Measurements from ENCODE around the gene SEC23A.
"Not testable (repeated sequence)": the region's sequence is repeated elsewhere in the genome, so short reads cannot be mapped to it uniquely, and the experiment has no call there.

Gene SEC23A

GRCh38 chr14:39029789-39030188 is 73.2 kb downstream of the SEC23A start:
- DNase-seq (ENCODE audit: low spot score): no peak

GRCh38 chr14:39028620-39029019 is 74.4 kb downstream of the SEC23A start:
- no peak for DNase-seq (ENCODE audit: low spot score)

GRCh38 chr14:39025810-39026627 is 77.0 kb downstream of the SEC23A start:
- no peak for DNase-seq (ENCODE audit: low spot score)

GRCh38 chr14:39025250-39025809 is 77.7 kb downstream of the SEC23A start:
- no peak for DNase-seq (ENCODE audit: low spot score)

- DNase-seq (ENCODE audit: low spot score): no peak
Observed at GRCh38 chr14:39023939-39024871, 78.8 kb downstream of the SEC23A start.

- not testable (repeated sequence) for DNase-seq (ENCODE audit: low spot score)
Observed at GRCh38 chr14:39017096-39018016, 85.7 kb downstream of the SEC23A start.

- no peak for DNase-seq (ENCODE audit: low spot score)
Observed at GRCh38 chr14:39016733-39017095, 86.3 kb downstream of the SEC23A start.

GRCh38 chr14:39015964-39016577 is 87.0 kb downstream of the SEC23A start:
- no peak for DNase-seq (ENCODE audit: low spot score)

GRCh38 chr14:39015360-39015961 is 87.6 kb downstream of the SEC23A start:
- DNase-seq (ENCODE audit: low spot score): peak; percentile 8

- no peak for DNase-seq (ENCODE audit: low spot score)
Observed at GRCh38 chr14:39014460-39014859, 88.6 kb downstream of the SEC23A start.

GRCh38 chr14:39008965-39009364 is 94.1 kb downstream of the SEC23A start:
- DNase-seq (ENCODE audit: low spot score): not testable (repeated sequence)

- no peak for DNase-seq (ENCODE audit: low spot score)
Observed at GRCh38 chr14:39006721-39007410, 96.2 kb downstream of the SEC23A start.

- no peak for DNase-seq (ENCODE audit: low spot score)
Observed at GRCh38 chr14:39005044-39005880, 97.8 kb downstream of the SEC23A start.

GRCh38 chr14:38999949-39000348 is 103.1 kb downstream of the SEC23A start:
- no peak for DNase-seq (ENCODE audit: low spot score)

GRCh38 chr14:38994731-38995130 is 108.3 kb downstream of the SEC23A start:
- no peak for DNase-seq (ENCODE audit: low spot score)

GRCh38 chr14:38993981-38994380 is 109.1 kb downstream of the SEC23A start:
- no peak for DNase-seq (ENCODE audit: low spot score)

GRCh38 chr14:38992067-38992844 is 110.8 kb downstream of the SEC23A start:
- DNase-seq (ENCODE audit: low spot score): no peak

- DNase-seq (ENCODE audit: low spot score): no peak
Observed at GRCh38 chr14:38991299-38991698, 111.7 kb downstream of the SEC23A start.

All from hematopoietic multipotent progenitor cell treated with erythropoietin and hydrocortisone succinate and interleukin-3 and kit ligand, for 17 days (in vitro differentiated cells).